ENCODE data around the gene TRPM8. TPM values are rescaled to one million over a fixed set of nuclear protein-coding genes. Genes with fewer than 3 reads are reported as not detected.

TRPM8 gene
- total and polyA plus RNA-seq, 2 of the 8 experiments (the other 6 are each of a cell fraction or from before 2014, with no cell fraction given) = 0.18 to 0.54 TPM

DNA sequence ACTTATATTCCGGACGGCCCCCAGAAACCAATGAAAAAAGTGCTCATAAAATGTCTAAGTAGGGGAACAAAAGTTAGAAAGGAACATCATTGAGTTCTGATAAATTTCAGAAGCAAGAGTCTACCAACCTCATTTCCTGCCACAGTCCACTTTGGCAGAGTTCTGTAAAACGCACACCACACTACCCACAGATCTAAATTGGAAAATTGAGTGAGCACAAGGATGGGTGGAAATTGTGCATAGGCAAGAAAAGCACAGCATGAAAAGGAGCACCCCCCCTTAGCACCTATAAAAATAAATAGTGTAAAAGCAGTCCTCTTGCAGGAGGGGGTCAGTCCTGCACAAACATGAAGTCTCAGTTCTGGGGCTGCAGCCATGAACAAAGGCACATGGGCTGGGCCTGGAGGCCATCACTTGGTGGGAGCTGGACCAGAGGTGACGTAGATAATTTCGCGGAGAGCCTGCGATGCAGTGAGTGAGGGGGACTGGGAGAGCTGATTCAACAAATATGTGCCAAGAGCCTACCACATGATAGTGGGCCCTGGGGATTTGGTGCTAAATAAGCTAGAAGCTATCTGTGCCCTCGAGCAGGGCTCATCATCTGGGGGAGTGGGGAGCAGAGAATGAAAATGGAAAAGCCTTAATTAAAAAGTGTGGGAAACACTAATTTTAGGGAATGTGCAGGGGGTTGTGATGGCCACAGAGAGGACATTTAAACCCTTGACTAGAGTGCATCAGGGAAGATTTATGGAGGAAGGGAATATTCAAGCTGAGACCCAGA lies 84.4 kb downstream of the TRPM8 start:
- peak in 1 of 2 experiments; percentile 22 for DNase-seq (ENCODE audit: low read depth in 1 of 2, low spot score in 2 of 2)
- H3K79me2 ChIP-seq (ENCODE audit: control insufficient read depth in 1 of 2, insufficient read depth in 2 of 2, low read length in 2 of 2) = no peaks in the 10 kb centered on the region
- no peak overlapping the region for H3K14ac ChIP-seq (ENCODE audit: insufficient read length)
- no peak overlapping the region for H4K91ac ChIP-seq (replicated peaks; ENCODE audit: insufficient read length, low read length)
- H2BK20ac ChIP-seq (ENCODE audit: low read length) = no peak overlapping the region
- H3K36me3 ChIP-seq (ENCODE audit: control insufficient read depth in 2 of 4, insufficient read depth in 4 of 4, low read length in 3 of 4) = no peaks in the 10 kb centered on the region
- H3K56ac ChIP-seq (replicated peaks; ENCODE audit: insufficient read length, low read depth, low read length) = no peak overlapping the region
- no peak overlapping the region for H2BK12ac ChIP-seq (ENCODE audit: low read depth, low read length)
- H2BK15ac ChIP-seq (ENCODE audit: low read length) = no peak overlapping the region
- no peak overlapping the region for H3K4ac ChIP-seq (replicated peaks; ENCODE audit: insufficient read length, low read depth, low read length)
- no peak overlapping the region for H2BK120ac ChIP-seq (replicated peaks; ENCODE audit: low read depth, low read length)
- no peak overlapping the region for H3K23ac ChIP-seq (ENCODE audit: insufficient read length)
- peaks cover 0 to 8% (median under 1%) of the 10 kb centered on the region in 4 experiments; a peak in 5 of 7 replicates for H3K4me1 ChIP-seq (replicated peaks in 1 of 4; ENCODE audit: control insufficient read depth in 3 of 4, insufficient read depth in 4 of 4, low read length in 3 of 4)
- POLR2A ChIA-PET (ENCODE audit: partially characterized antibody) = no interaction called here
- H2BK5ac ChIP-seq (ENCODE audit: low read depth, low read length) = no peak overlapping the region
- no peaks in the 10 kb centered on the region for H3K27me3 ChIP-seq (replicated peaks in 1 of 4; ENCODE audit: control insufficient read depth in 3 of 4, extremely low read depth in 1 of 4, insufficient read depth in 3 of 4, low read length in 3 of 4)
- no peak overlapping the region for H2AFZ ChIP-seq (ENCODE audit: low read length)
- no peak overlapping the region for H3K4me2 ChIP-seq (ENCODE audit: insufficient read depth in 1 of 2, low read depth in 2 of 2, low read length in 2 of 2)
- H4K5ac ChIP-seq (ENCODE audit: insufficient read length, low read depth, low read length) = no peak overlapping the region
- H4K8ac ChIP-seq (ENCODE audit: extremely low read depth, insufficient read depth, low read length) = no peak overlapping the region
- no peaks in the 10 kb centered on the region for H4K20me1 ChIP-seq (replicated peaks in 1 of 2; ENCODE audit: control insufficient read depth in 1 of 2, insufficient read depth in 2 of 2, low read length in 2 of 2)
- no peak for FAIRE-seq
- no peaks in the 10 kb centered on the region for H3K79me1 ChIP-seq (ENCODE audit: low read depth, low read length)
- H3K9me3 ChIP-seq (ENCODE audit: insufficient read depth in 2 of 2, low read depth in 1 of 2, low read length in 1 of 2) = no peaks in the 10 kb centered on the region
- H3K18ac ChIP-seq (ENCODE audit: extremely low read depth, low read length) = no peak overlapping the region
- H3K9ac ChIP-seq (replicated peaks in 1 of 4; ENCODE audit: extremely low read depth in 1 of 4, low read depth in 3 of 4, low read length in 3 of 4) = no peak overlapping the region
- H3K23me2 ChIP-seq (ENCODE audit: low read depth, low read length) = no peaks in the 10 kb centered on the region
- CTCF ChIA-PET (ENCODE audit: partially characterized antibody) = no interaction called here
- no peak overlapping the region for H3K4me3 ChIP-seq (ENCODE audit: extremely low read depth in 1 of 4, insufficient read depth in 2 of 4, low read depth in 3 of 4, low read length in 4 of 4)
- H2AK5ac ChIP-seq (ENCODE audit: low read depth, low read length) = no peak overlapping the region
- WGBS, 2 experiments (ENCODE audit: extremely low coverage in 1 of 2, insufficient coverage in 1 of 2, insufficient read length in 1 of 2, insufficient replicate concordance in 2 of 2, low coverage in 1 of 2, low lambda C conversion rate in 2 of 2, missing lambda C conversion rate in 1 of 2) = 91% methylated on average over 8 of the region's 8 CpGs; no CpG with 5 or more reads in 1 of the 2 experiments
- H3K27ac ChIP-seq (ENCODE audit: low read depth, low read length) = no peak overlapping the region
- TF ChIP-seq GTF2F1 (IDR thresholded peaks at IDR 0.05; ENCODE audit: borderline replicate concordance, low read depth, low read length) (no peak), KDM4A (IDR thresholded peaks at IDR 0.05; ENCODE audit: low read depth, low read length, severe bottlenecking) (no peak), SIX5 (IDR thresholded peaks at IDR 0.05; ENCODE audit: low read depth, low read length) (no peak), RAD21 (IDR thresholded peaks at IDR 0.05 in 1 of 2, conservative IDR thresholded peaks at IDR 0.05 in 1 of 2; ENCODE audit: low read depth in 2 of 2, low read length in 2 of 2) (no peak), RNF2 (IDR thresholded peaks at IDR 0.05; ENCODE audit: borderline replicate concordance, low read depth, low read length, missing control alignments, poor library complexity, severe bottlenecking) (no peak), CREB1 (IDR thresholded peaks at IDR 0.05) (no peak), TAF7 (optimal IDR thresholded peaks at IDR 0.05; ENCODE audit: borderline replicate concordance, low read depth, low read length) (no peak), JUND (IDR thresholded peaks at IDR 0.05; ENCODE audit: low read length) (no peak), FOSL1 (IDR thresholded peaks at IDR 0.05; ENCODE audit: insufficient read depth, low read depth, low read length) (no peak)
- TF ChIP-seq, protein P1, sequence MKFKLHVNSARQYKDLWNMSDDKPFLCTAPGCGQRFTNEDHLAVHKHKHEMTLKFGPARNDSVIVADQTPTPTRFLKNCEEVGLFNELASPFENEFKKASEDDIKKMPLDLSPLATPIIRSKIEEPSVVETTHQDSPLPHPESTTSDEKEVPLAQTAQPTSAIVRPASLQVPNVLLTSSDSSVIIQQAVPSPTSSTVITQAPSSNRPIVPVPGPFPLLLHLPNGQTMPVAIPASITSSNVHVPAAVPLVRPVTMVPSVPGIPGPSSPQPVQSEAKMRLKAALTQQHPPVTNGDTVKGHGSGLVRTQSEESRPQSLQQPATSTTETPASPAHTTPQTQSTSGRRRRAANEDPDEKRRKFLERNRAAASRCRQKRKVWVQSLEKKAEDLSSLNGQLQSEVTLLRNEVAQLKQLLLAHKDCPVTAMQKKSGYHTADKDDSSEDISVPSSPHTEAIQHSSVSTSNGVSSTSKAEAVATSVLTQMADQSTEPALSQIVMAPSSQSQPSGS (IDR thresholded peaks at IDR 0.05; ENCODE audit: low read length) = no peak
